K562 (cell line): Measurements from ENCODE around the gene ASPRV1. TPM values are rescaled to one million over a fixed set of nuclear protein-coding genes. Genes with fewer than 3 reads are reported as not detected.

Experiments used
- ARNT ChIP-seq, 2 experiments: fragments of 450-650 bp; IDR thresholded peaks; 2 replicates each; pipeline ENCODE4 v1.6.1; 2016; ENCODE audit warnings: mild to moderate bottlenecking in 1 of 2
- CBFA2T3 ChIP-seq: fragments of 450-650 bp; IDR thresholded peaks from 2 replicates; pipeline ENCODE4 v1.6.1; 2017
- CBFB ChIP-seq: sonication (generic); formaldehyde crosslinking; IDR thresholded peaks from 2 replicates; pipeline ENCODE4 v1.4.0; 2020; ENCODE audit warnings: mild to moderate bottlenecking, missing genetic modification reagents
- DMBX1 ChIP-seq: fragments of 250-450 bp; sonication (Bioruptor Pico); IDR thresholded peaks from 2 replicates; pipeline ENCODE4 v1.8.0; 2022; ENCODE audit warnings: inconsistent platforms, mild to moderate bottlenecking, moderate library complexity, borderline replicate concordance
- LEF1 ChIP-seq: fragments of 450-650 bp; IDR thresholded peaks from 2 replicates; pipeline ENCODE4 v1.6.1; 2016; ENCODE audit warnings: mild to moderate bottlenecking
- MEIS2 ChIP-seq: fragments of 450-650 bp; IDR thresholded peaks from 2 replicates; pipeline ENCODE4 v1.6.1; 2014; ENCODE audit warnings: mild to moderate bottlenecking; ENCODE audit not compliant: partially characterized antibody
- NCOA1 ChIP-seq: fragments of 450-650 bp; IDR thresholded peaks from 2 replicates; pipeline ENCODE4 v1.6.1; 2016; ENCODE audit warnings: low read depth
- PCBP1 ChIP-seq: fragments of 200-400 bp; formaldehyde crosslinking; IDR thresholded peaks from 2 replicates; pipeline ENCODE4 v1.6.1; 2018; ENCODE audit warnings: mild to moderate bottlenecking, low read depth, low read length; ENCODE audit not compliant: poor library complexity, severe bottlenecking
- POLR2H ChIP-seq: IDR thresholded peaks from 2 replicates; pipeline ENCODE4 v1.6.1; 2016; ENCODE audit warnings: missing genetic modification characterization, low read depth, mild to moderate bottlenecking, control low read depth, missing compliant biosample characterization, moderate library complexity
- RAD21 ChIP-seq, 2 experiments: fragments of 250-450 bp in 1 of 2; fragments of 450-650 bp in 1 of 2; sonication (Bioruptor Pico) in 1 of 2; formaldehyde crosslinking in 1 of 2; IDR thresholded peaks in 1 of 2; conservative IDR thresholded peaks in 1 of 2; 2 replicates each; pipeline versions ENCODE4 v1.4.0 to v1.8.0; 2020 to 2022; ENCODE audit warnings: mild to moderate bottlenecking in 2 of 2, moderate library complexity in 1 of 2
- RCOR1 ChIP-seq, 2 experiments: IDR thresholded peaks; 2 replicates each; pipeline ENCODE4 v1.6.1; 2012; ENCODE audit warnings: low read depth in 2 of 2, low read length in 2 of 2, borderline replicate concordance in 1 of 2, improper control_type of control experiment in 1 of 2
- WHSC1 ChIP-seq: IDR thresholded peaks from one replicate; pipeline ENCODE4 v1.6.1; 2012; ENCODE audit warnings: low read length, control low read depth, inconsistent platforms
- ZNF239 ChIP-seq: fragments of 250-450 bp; sonication (Bioruptor Pico); IDR thresholded peaks from 2 replicates; pipeline ENCODE4 v1.4.0; 2020; ENCODE audit warnings: mild to moderate bottlenecking
- ZNF24 ChIP-seq: fragments of 450-650 bp; IDR thresholded peaks from 2 replicates; pipeline ENCODE4 v1.6.1; 2016
- ZNF311 ChIP-seq: fragments of 250-450 bp; sonication (Bioruptor Pico); IDR thresholded peaks from 2 replicates; pipeline ENCODE4 v1.4.0; 2020; ENCODE audit warnings: mild to moderate bottlenecking, moderate library complexity
- ZNF584 ChIP-seq: fragments of 200-800 bp; sonication (Bioruptor generic); IDR thresholded peaks from 2 replicates; pipeline ENCODE4 v1.6.1; 2016; ENCODE audit warnings: low read depth, mild to moderate bottlenecking, missing genetic modification characterization, missing compliant biosample characterization
- polyA plus RNA-seq, 8 experiments: library from polyadenylated mRNA; depleted of rRNA in 4 of 8; stranded (reverse) in 5 of 8; unstranded in 3 of 8; fragments of >200 nt; fragmentation: Nextera tagmentation in 2 of 8; fragmentation: Illumina TruSeq in 1 of 8; extraction: Ambion mirVana in 2 of 8; extraction: Trizol in 1 of 8; gene quantifications; 2 replicates each; pipeline versions ENCODE4 v1.2.1 to v1.2.3, GENCODE V29; 2011 to 2014; ENCODE audit warnings: inconsistent platforms in 1 of 8, missing spikeins in 1 of 8
- total RNA-seq, 7 experiments: library from RNA; depleted of rRNA in 6 of 7; stranded (reverse); fragments of >200 nt in 6 of 7; fragmentation: Illumina TruSeq in 2 of 7; extraction: Trizol in 2 of 7; gene quantifications; 2 replicates each; pipeline versions ENCODE4 v1.2.1 to v1.2.3, GENCODE V29; 2011 to 2021; ENCODE audit warnings: low replicate concordance in 1 of 7
- TF ChIP-seq, protein P1 (sequence below), 2 experiments: fragments of 450-650 bp in 1 of 2; sonication (generic) in 1 of 2; formaldehyde crosslinking in 1 of 2; IDR thresholded peaks in 1 of 2; conservative IDR thresholded peaks in 1 of 2; 2 replicates each; pipeline versions ENCODE4 v1.6.1 to v1.8.1; 2016 to 2023; ENCODE audit warnings: mild to moderate bottlenecking in 2 of 2, moderate library complexity in 2 of 2, inconsistent platforms in 1 of 2, missing genetic modification reagents in 1 of 2
- TF ChIP-seq, protein P2 (sequence below), 2 experiments: fragments of 450-650 bp; IDR thresholded peaks; 2 replicates each; pipeline ENCODE4 v1.6.1; 2016; ENCODE audit warnings: mild to moderate bottlenecking in 2 of 2, borderline replicate concordance in 1 of 2, low read depth in 1 of 2, moderate library complexity in 1 of 2

The ASPRV1 gene
- total and polyA plus RNA-seq, 9 of the 15 experiments (the other 6 are each of a cell fraction or from before 2014, with no cell fraction given), result 0.17 to 0.72 (median 0.47) TPM; not detected in 1

DNA sequence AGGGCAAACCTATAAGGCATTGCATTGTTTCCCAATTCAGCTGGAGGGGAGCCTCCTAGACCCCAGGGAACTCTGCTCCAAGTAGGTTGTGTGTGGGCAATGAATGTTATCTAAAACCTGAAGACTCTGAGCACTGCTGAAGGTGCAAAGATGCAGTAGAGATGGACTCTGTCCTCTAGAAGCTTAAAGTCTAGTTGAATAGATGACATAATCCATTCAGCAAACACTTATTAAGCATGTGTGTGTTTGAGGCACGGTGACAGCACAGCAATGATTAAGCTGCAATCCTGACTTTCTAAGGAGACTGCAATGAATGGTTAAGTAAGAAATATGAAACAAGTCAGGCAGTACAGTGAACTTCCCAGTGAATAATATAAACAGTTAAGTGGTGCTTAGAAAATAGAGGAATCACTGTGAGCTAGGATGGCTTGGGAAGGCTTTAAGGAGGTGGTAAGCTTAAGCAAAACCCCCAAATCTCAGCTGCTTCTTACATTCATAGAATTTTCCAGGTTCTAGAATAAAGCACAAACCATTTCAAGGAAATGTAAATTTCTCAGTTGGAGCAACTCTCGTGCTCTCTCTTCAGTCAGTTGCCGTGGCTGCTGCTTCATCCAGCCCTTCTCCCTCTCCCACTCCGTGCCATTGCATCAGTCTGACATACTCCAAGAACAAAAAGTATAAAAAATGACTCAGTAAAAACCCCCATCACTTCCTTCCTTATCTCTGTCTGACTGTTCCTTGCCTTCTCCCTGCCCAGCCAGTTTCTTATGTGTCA is 27.4 kb downstream of the ASPRV1 start (continued):
- TF ChIP-seq NCOA1 (peak; percentile 50; the same call in 1 of the 2 replicates), ZNF24 (0 out of 2 replicates have a peak, but pooled peaks have one; percentile 45), MEIS2 (peak; percentile 53), RAD21 (CRISPR knock-in tag; conservative IDR thresholded peaks at IDR 0.05 in 1 of 2, IDR thresholded peaks at IDR 0.05 in 1 of 2) (peak; percentile 27 to 29; a peak in 3 of 4 replicates), ZNF311 (CRISPR knock-in tag) (peak; percentile 44; the same call in 1 of the 2 replicates), RCOR1 (IDR thresholded peaks at IDR 0.05; ENCODE audit: borderline replicate concordance in 1 of 2, low read depth in 2 of 2, low read length in 2 of 2) (peak in 1 of 2 experiments; percentile 82; a peak in 2 of 4 replicates), ZNF239 (CRISPR knock-in tag) (no peak), CBFB (CRISPR knock-in tag) (no peak), LEF1 (peak; percentile 89; the same call in 1 of the 2 replicates), POLR2H (peak; percentile 81; the same call in 1 of the 2 replicates), ZNF584 (peak; percentile 87), PCBP1 (no peak), CBFA2T3 (peak; percentile 39; the same call in 1 of the 2 replicates), ARNT (IDR thresholded peaks at IDR 0.05) (peak in 1 of 2 experiments; percentile 74; a peak in 2 of 4 replicates), DMBX1 (CRISPR knock-in tag) (peak; percentile 72; the same call in 1 of the 2 replicates), WHSC1 (no peak)
- TF ChIP-seq, protein P1, sequence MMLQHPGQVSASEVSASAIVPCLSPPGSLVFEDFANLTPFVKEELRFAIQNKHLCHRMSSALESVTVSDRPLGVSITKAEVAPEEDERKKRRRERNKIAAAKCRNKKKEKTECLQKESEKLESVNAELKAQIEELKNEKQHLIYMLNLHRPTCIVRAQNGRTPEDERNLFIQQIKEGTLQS (IDR thresholded peaks at IDR 0.05), result peak; percentile 95
- TF ChIP-seq, protein P1 (CRISPR knock-in tag; conservative IDR thresholded peaks at IDR 0.05), result no peak
- TF ChIP-seq, protein P2, sequence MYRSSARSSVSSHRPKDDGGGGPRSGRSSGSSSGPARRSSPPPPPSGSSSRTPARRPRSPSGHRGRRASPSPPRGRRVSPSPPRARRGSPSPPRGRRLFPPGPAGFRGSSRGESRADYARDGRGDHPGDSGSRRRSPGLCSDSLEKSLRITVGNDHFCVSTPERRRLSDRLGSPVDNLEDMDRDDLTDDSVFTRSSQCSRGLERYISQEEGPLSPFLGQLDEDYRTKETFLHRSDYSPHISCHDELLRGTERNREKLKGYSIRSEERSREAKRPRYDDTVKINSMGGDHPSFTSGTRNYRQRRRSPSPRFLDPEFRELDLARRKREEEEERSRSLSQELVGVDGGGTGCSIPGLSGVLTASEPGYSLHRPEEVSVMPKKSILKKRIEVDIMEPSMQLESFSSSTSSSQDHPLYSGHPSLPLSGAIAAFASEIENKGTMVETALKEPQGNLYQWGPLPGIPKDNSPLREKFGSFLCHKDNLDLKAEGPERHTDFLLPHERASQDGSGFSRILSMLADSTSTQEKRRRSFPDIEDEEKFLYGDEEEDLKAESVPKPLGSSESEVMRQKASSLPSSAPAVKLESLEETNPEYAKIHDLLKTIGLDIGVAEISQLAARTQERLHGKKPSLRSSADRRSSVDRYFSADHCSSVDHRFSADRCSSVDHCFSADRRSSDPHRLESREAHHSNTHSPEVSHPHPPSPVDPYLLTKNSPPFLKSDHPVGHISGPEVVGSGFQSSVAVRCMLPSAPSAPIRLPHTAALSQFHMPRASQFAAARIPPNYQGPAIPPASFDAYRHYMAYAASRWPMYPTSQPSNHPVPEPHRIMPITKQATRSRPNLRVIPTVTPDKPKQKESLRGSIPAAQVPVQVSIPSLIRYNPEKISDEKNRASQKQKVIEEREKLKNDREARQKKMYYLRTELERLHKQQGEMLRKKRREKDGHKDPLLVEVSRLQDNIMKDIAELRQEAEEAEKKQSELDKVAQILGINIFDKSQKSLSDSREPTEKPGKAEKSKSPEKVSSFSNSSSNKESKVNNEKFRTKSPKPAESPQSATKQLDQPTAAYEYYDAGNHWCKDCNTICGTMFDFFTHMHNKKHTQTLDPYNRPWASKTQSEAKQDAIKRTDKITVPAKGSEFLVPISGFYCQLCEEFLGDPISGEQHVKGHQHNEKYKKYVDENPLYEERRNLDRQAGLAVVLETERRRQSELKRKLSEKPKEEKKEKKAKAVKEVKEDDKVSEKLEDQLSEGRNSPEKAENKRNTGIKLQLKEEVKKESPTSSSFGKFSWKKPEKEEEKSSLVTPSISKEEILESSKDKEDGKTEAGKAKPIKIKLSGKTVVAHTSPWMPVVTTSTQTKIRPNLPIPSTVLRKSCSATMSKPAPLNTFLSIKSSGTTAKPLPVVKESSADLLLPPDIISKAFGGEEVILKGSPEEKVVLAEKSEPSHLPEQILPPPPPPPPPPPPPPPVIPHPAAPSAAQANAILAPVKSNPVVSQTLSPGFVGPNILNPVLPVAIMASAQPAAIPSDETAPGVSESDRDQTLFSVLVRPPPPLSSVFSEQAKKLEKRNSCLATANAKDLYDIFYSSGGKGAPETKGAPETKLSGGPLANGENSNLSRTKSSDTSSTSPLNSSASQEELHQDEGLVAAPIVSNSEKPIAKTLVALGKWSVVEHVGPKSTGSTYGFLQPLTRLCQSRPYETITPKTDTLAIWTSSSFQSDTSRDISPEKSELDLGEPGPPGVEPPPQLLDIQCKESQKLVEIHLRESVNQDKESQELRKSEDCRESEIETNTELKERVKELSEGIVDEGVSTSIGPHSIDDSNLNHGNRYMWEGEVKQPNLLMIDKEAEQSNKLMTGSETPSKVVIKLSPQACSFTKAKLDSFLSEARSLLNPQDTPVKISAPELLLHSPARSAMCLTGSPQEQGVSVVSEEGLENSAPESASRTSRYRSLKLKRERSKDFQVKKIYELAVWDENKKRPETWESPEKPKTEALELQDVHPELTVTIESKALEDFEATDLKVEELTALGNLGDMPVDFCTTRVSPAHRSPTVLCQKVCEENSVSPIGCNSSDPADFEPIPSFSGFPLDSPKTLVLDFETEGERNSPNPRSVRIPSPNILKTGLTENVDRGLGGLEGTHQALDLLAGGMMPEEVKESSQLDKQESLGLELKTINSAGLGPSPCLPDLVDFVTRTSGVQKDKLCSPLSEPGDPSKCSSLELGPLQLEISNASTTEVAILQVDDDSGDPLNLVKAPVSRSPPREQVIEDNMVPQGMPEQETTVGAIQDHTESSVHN (IDR thresholded peaks at IDR 0.05; ENCODE audit: borderline replicate concordance in 1 of 2, low read depth in 1 of 2), result peak in 1 of 2 experiments; percentile 72; a peak in 1 of 4 replicates
